Measurements from ENCODE around the gene KIF21A. TPM values are rescaled to one million over a fixed set of nuclear protein-coding genes. Genes with fewer than 3 reads are reported as not detected.
"Not testable (repeated sequence)": the region's sequence is repeated elsewhere in the genome, so short reads cannot be mapped to it uniquely, and the experiment has no call there.

Gene KIF21A
- total RNA-seq, 1 donor from 2014 or later, result 5.3 TPM

GRCh38 chr12:39343665-39344064 lies 99.3 kb downstream of the KIF21A start:
- DNase-seq (ENCODE audit: low read depth in 2 of 2), result no peak

- no peak for DNase-seq (ENCODE audit: low read depth in 2 of 2)
Observed at GRCh38 chr12:39341761-39342160, 101.2 kb downstream of the KIF21A start.

- DNase-seq (ENCODE audit: low read depth in 2 of 2), result no peak
Observed at GRCh38 chr12:39341179-39341578, 101.7 kb downstream of the KIF21A start.

- DNase-seq (ENCODE audit: low read depth in 2 of 2), result no peak
Observed at GRCh38 chr12:39332661-39333175, 110.2 kb downstream of the KIF21A start.

- DNase-seq (ENCODE audit: low read depth in 2 of 2), result no peak
Observed at GRCh38 chr12:39331539-39332261, 111.2 kb downstream of the KIF21A start.

GRCh38 chr12:39329876-39330275 lies 113.0 kb downstream of the KIF21A start:
- DNase-seq (ENCODE audit: low read depth in 2 of 2), result no peak

- DNase-seq (ENCODE audit: low read depth in 2 of 2), result no peak
Observed at GRCh38 chr12:39329018-39329417, 113.9 kb downstream of the KIF21A start.

GRCh38 chr12:39327965-39328364 lies 115.0 kb downstream of the KIF21A start:
- no peak for DNase-seq (ENCODE audit: low read depth in 2 of 2)

- no peak for DNase-seq (ENCODE audit: low read depth in 2 of 2)
Observed at GRCh38 chr12:39327510-39327909, 115.4 kb downstream of the KIF21A start.

GRCh38 chr12:39319180-39319579 lies 123.7 kb downstream of the KIF21A start:
- DNase-seq (ENCODE audit: low read depth in 2 of 2), result no peak

- peak in 1 of 2 donors; percentile 4 for DNase-seq (ENCODE audit: low read depth in 2 of 2)
Observed at GRCh38 chr12:39314547-39314946, 128.4 kb downstream of the KIF21A start.

- peak in 1 of 2 donors; percentile 58 for DNase-seq (ENCODE audit: low read depth in 2 of 2)
Observed at GRCh38 chr12:39309516-39309915, 133.4 kb downstream of the KIF21A start.

GRCh38 chr12:39301422-39301821 lies 141.5 kb downstream of the KIF21A start:
- DNase-seq (ENCODE audit: low read depth in 2 of 2), result no peak

- DNase-seq (ENCODE audit: low read depth in 2 of 2), result peak in 1 of 2 donors; percentile 86
Observed at GRCh38 chr12:39300799-39301198, 142.1 kb downstream of the KIF21A start.

- no peak for DNase-seq (ENCODE audit: low read depth in 2 of 2)
Observed at GRCh38 chr12:39297891-39298290, 145.0 kb downstream of the KIF21A start.

- no peak for DNase-seq (ENCODE audit: low read depth in 2 of 2)
Observed at GRCh38 chr12:39296496-39296895, 146.4 kb downstream of the KIF21A start.

- not testable (repeated sequence) for DNase-seq (ENCODE audit: low read depth in 2 of 2)
Observed at GRCh38 chr12:39295593-39295992, 147.3 kb downstream of the KIF21A start.

GRCh38 chr12:39294715-39295114 lies 148.2 kb downstream of the KIF21A start:
- no peak for DNase-seq (ENCODE audit: low read depth in 2 of 2)

- DNase-seq (ENCODE audit: low read depth in 2 of 2), result no peak
Observed at GRCh38 chr12:39292125-39292630, 150.7 kb downstream of the KIF21A start.

GRCh38 chr12:39287817-39288216 lies 155.1 kb downstream of the KIF21A start:
- no peak for DNase-seq (ENCODE audit: low read depth in 2 of 2)

- DNase-seq (ENCODE audit: low read depth in 2 of 2), result no peak
Observed at GRCh38 chr12:39287409-39287808, 155.5 kb downstream of the KIF21A start.

- DNase-seq (ENCODE audit: low read depth in 2 of 2), result no peak
Observed at GRCh38 chr12:39278426-39278825, 164.5 kb downstream of the KIF21A start.

- DNase-seq (ENCODE audit: low read depth in 2 of 2), result no peak
Observed at GRCh38 chr12:39277416-39277815, 165.5 kb downstream of the KIF21A start.

Measured in dermis microvascular lymphatic vessel endothelial cell (primary cell).